Hepatocyte (in vitro differentiated cells): ENCODE data around the gene RIPK1. TPM values are rescaled to one million over a fixed set of nuclear protein-coding genes. Genes with fewer than 3 reads are reported as not detected.
"Not testable (repeated sequence)": the region's sequence is repeated elsewhere in the genome, so short reads cannot be mapped to it uniquely, and the experiment has no call there.

ENCODE experiments used
- DNase-seq: peaks from one replicate; pipeline ENCODE4 v3.0.0-alpha.2; 2016; ENCODE audit warnings: low spot score
- H2AFZ ChIP-seq: fragments of 200-600 bp; sonication (generic); 2 replicates; pipeline ENCODE4 v1.6.0; 2016; ENCODE audit warnings: antibody characterized with exemption, mild to moderate bottlenecking
- H3K27ac ChIP-seq: fragments of 200-600 bp; sonication (generic); 2 replicates; pipeline ENCODE4 v1.5.1; 2016; ENCODE audit warnings: mild to moderate bottlenecking
- H3K27me3 ChIP-seq: fragments of 200-600 bp; sonication (generic); 2 replicates; pipeline ENCODE4 v1.6.1; 2016
- H3K36me3 ChIP-seq: fragments of 200-600 bp; sonication (generic); replicated peaks from 2 replicates; pipeline ENCODE4 v1.5.1; 2016; ENCODE audit warnings: low read depth; ENCODE audit not compliant: insufficient read depth
- H3K4me1 ChIP-seq: fragments of 200-600 bp; sonication (generic); 2 replicates; pipeline ENCODE4 v1.5.1; 2016; ENCODE audit warnings: mild to moderate bottlenecking, moderate library complexity; ENCODE audit not compliant: insufficient read depth
- H3K4me2 ChIP-seq: fragments of 200-600 bp; sonication (generic); 2 replicates; pipeline ENCODE4 v1.6.0; 2016
- H3K4me3 ChIP-seq: fragments of 200-600 bp; sonication (generic); 2 replicates; pipeline ENCODE4 v1.5.1; 2016; ENCODE audit warnings: mild to moderate bottlenecking
- H3K79me2 ChIP-seq: fragments of 200-600 bp; sonication (generic); 2 replicates; pipeline ENCODE4 v1.6.0; 2017; ENCODE audit warnings: mild to moderate bottlenecking
- H3K9me2 ChIP-seq: fragments of 200-600 bp; sonication (generic); replicated peaks from 2 replicates; pipeline ENCODE4 v1.6.0; 2017; ENCODE audit warnings: mild to moderate bottlenecking; ENCODE audit not compliant: insufficient read depth
- H3K9me3 ChIP-seq: fragments of 200-600 bp; sonication (generic); 2 replicates; pipeline ENCODE4 v1.5.1; 2016; ENCODE audit warnings: low read depth, mild to moderate bottlenecking
- H4K20me1 ChIP-seq: fragments of 200-600 bp; sonication (generic); 2 replicates; pipeline ENCODE4 v1.6.0; 2016; ENCODE audit warnings: mild to moderate bottlenecking; ENCODE audit not compliant: insufficient read depth, poor library complexity, severe bottlenecking
- CTCF ChIP-seq: fragments of 200-600 bp; sonication (generic); IDR thresholded peaks from 2 replicates; pipeline ENCODE4 v1.5.1; 2016; ENCODE audit warnings: antibody characterized with exemption, mild to moderate bottlenecking; ENCODE audit not compliant: poor library complexity
- EZH2 ChIP-seq: fragments of 200-600 bp; sonication (generic); IDR thresholded peaks from 2 replicates; pipeline ENCODE4 v1.6.1; 2016; ENCODE audit warnings: antibody characterized with exemption, mild to moderate bottlenecking, borderline replicate concordance
- EZH2phosphoT487 ChIP-seq: fragments of 200-600 bp; sonication (generic); IDR thresholded peaks from one replicate; pipeline ENCODE4 v1.6.1; 2018; ENCODE audit warnings: antibody characterized with exemption, mild to moderate bottlenecking, low read depth, moderate library complexity; ENCODE audit not compliant: unreplicated experiment, severe bottlenecking
- WGBS: methylation state at CpG from one replicate; pipeline ENCODE4 v1.1.6; 2016; ENCODE audit warnings: low lambda C conversion rate; ENCODE audit errors: missing lambda C conversion rate; 5-methylcytosine and 5-hydroxymethylcytosine counted together
- polyA plus RNA-seq: library from polyadenylated mRNA; unstranded; fragments of >200 nt; fragmentation: Nextera tagmentation; extraction: Ambion mirVana; gene quantifications from 2 replicates; pipeline ENCODE4 v1.2.1, GENCODE V29; 2016
- total RNA-seq: library from RNA; depleted of rRNA; stranded (reverse); fragments of >200 nt; gene quantifications from 2 replicates; pipeline ENCODE4 v1.2.3, GENCODE V29; 2014

RIPK1 gene
- total and polyA plus RNA-seq, 2 experiments from 2014 or later = 14.6 to 16.2 TPM

DNA sequence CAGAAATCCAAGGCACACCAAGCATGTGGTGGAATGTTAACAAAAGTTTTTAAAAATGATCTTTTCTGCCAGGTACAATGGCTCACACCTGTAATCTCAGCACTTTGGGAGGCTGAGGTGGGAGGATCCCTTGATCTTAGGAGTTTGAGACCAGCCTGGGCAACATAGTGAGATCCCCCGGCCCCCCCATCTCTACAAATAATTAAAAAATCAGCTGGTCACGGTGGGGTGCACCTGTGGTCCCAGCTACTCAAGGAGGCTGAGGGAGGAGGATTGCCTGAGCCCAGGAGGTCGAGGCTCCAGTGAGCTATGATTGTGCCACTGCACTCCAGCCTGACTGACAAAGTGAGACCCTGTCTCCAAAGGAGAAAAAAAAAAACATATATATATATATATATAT is 8.0 kb downstream of the RIPK1 start:
- Histone ChIP-seq H3K36me3 (no peaks in the 10 kb centered on the region), H3K4me3 (no peak overlapping the region), H3K27ac (no peak overlapping the region), H3K4me2 (no peak overlapping the region), H3K27me3 (no peaks in the 10 kb centered on the region), H3K9me3 (no peaks in the 10 kb centered on the region), H3K4me1 (peaks cover 9% of the 10 kb centered on the region), H4K20me1 (peaks cover 32% of the 10 kb centered on the region), H2AFZ (no peak overlapping the region), H3K9me2 (no peaks in the 10 kb centered on the region), H3K79me2 (peaks cover 72% of the 10 kb centered on the region)
- DNase-seq = no peak
- no peak for TF ChIP-seq EZH2phosphoT487
- no peak for TF ChIP-seq CTCF
- no peak for TF ChIP-seq EZH2
- WGBS = 96% methylated on average over 3 of the region's 3 CpGs

- peaks cover 32% of the 10 kb centered on the region for H4K20me1 ChIP-seq
- TF ChIP-seq EZH2 (no peak), CTCF (no peak), EZH2phosphoT487 (no peak)
- H3K36me3 ChIP-seq = no peaks in the 10 kb centered on the region
- 98% methylated on average over 9 of the region's 9 CpGs for WGBS
- H3K9me3 ChIP-seq = no peaks in the 10 kb centered on the region
- H3K9me2 ChIP-seq = no peaks in the 10 kb centered on the region
- peaks cover 9% of the 10 kb centered on the region for H3K4me1 ChIP-seq
- H2AFZ ChIP-seq = no peak overlapping the region
- no peak overlapping the region for H3K4me2 ChIP-seq
- peaks cover 61% of the 10 kb centered on the region for H3K79me2 ChIP-seq
- H3K27ac ChIP-seq = no peak overlapping the region
- DNase-seq = no peak
- H3K4me3 ChIP-seq = no peak overlapping the region
- H3K27me3 ChIP-seq = no peaks in the 10 kb centered on the region
Measured at GRCh38 chr6:3077430-3077829, 9.1 kb downstream of the RIPK1 start.

DNA sequence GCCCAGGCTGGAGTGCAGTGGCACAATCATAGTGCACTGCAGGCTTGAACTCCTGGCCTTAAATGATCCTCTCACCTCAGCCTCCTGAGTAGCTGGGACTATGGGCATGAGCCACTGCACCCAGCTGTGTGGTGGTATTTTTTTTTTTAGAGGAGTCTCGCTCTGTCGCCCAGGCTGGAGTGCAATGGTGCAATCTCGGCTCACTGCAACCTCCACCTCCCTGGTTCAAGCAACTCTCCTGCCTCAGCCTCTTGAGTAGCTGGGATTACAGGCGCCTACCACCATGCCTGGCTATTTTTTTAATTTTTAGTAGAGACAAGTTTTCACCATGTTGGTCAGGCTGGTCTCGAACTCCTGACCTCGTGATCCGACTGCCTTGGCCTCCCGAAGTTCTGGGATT is 10.7 kb downstream of the RIPK1 start:
- 95% methylated on average over 8 of the region's 8 CpGs for WGBS
- H3K27me3 ChIP-seq, H3K4me1 ChIP-seq, H3K4me2 ChIP-seq, H2AFZ ChIP-seq, H3K9me3 ChIP-seq, H3K9me2 ChIP-seq, H3K27ac ChIP-seq, H3K4me3 ChIP-seq, H3K36me3 ChIP-seq, DNase-seq: not testable (repeated sequence)
- H3K79me2 ChIP-seq = peaks cover 46% of the 10 kb centered on the region
- H4K20me1 ChIP-seq = peaks cover 19% of the 10 kb centered on the region

DNA sequence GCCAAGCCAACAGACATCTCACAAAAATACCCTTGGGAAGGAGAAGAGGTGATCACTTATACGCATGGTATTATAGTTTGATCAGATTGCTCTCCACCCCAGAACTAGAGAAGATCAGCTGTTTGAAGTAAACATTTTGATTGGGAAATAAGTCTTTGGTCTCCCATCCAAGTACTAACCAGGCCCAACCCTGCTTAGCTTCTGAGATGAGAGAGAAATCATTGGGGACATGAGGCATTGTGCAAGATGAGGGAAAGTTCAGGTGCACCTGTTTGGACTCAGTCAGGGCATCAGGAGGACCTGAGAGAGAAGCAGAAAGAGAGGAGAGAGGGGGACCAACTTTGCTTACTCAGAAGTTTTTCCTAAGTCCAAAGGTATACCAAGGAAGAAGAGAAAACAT is 11.4 kb downstream of the RIPK1 start:
- Histone ChIP-seq H3K4me3 (no peak overlapping the region), H3K9me2 (no peaks in the 10 kb centered on the region), H3K27me3 (no peaks in the 10 kb centered on the region), H3K36me3 (no peaks in the 10 kb centered on the region), H3K9me3 (no peaks in the 10 kb centered on the region), H4K20me1 (peaks cover 14% of the 10 kb centered on the region), H3K4me1 (peaks cover 9% of the 10 kb centered on the region), H3K79me2 (peaks cover 39% of the 10 kb centered on the region), H3K27ac (no peak overlapping the region), H3K4me2 (no peak overlapping the region), H2AFZ (no peak overlapping the region)
- TF ChIP-seq EZH2phosphoT487 (no peak), CTCF (no peak), EZH2 (no peak)
- 100% methylated on average over 1 of the region's 1 CpG for WGBS
- DNase-seq = no peak
